GM21529 (cell line): ENCODE data around the gene TXNDC9.
A peak's percentile ranks its signal among the peaks of the same experiment; 100 is the strongest.
"Not testable (repeated sequence)": the region's sequence is repeated elsewhere in the genome, so short reads cannot be mapped to it uniquely, and the experiment has no call there.

Source experiments
- ATAC-seq: cut with Tn5 transposase; IDR thresholded peaks from one replicate; pipeline ENCODE4 v1.9.1; 2021; ENCODE audit not compliant: unreplicated experiment

TXNDC9 gene, protein sequence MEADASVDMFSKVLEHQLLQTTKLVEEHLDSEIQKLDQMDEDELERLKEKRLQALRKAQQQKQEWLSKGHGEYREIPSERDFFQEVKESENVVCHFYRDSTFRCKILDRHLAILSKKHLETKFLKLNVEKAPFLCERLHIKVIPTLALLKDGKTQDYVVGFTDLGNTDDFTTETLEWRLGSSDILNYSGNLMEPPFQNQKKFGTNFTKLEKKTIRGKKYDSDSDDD

DNA sequence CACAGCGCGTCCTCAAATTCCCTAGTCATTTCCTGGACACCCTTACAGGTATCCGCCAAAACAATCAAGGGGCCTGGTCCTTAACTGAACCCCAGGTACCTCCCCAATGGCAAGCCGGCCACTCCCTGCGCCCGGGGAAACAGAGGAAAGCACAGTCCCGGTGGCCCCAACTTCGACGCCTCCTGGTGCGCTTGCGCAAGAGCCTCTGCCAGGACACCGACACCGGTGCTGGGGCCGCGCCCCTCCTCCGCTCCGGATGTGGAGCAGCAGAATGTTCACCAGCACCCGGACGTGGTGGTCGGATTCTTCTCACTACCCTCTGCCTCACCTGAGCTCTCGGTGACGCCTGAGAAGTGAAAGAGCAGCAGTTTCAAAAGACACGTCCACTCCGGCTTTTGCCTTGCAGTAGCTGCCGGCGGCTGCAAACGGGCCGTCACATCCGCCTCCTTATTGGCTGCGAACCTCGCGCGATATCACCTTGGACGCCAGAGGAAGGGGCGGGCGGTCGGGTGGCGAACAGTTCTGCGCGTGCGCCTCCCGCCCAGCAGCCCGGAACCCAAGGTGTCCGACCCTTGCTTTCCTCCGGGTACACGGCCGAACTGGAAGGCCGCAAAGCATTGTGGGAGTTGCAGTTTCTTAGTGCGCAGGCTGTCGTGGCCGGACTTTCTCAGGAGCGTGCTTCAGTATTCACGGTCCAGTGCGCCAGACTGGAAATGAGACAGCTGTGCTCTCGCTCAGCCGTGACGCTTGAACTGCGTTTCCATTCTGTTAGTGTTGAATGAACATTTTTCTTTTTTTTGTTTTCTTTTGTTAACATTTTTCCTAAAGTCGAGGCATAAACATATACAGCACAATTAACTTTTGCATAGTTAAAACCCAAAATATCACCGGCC, at the start of gene TXNDC9:
Gene TXNDC9, minus strand, starts transcription at position 423 of the 893 bp plus-strand sequence. CDS start 3,123 bp downstream, outside the sequence.
- peak; percentile 63 for ATAC-seq

DNA sequence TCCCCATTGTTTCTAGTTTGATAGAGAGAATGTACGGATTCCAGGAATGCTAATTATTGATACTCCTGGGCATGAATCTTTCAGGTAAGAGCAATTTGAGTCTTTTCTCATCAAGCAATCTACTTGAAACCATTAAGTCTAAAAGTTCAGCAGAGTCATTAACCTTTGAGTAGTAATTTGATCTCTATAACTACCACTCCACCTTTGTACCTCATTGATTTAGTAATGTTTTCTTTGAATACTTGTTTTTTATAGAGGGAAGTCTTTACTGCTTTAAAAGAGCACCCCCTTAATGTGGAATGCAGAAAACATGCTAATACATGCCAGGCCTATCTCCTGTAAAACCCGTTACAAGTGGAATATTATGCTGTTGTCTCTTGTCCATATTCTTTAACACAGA, 46.0 kb upstream of the TXNDC9 start:
- no peak for ATAC-seq

DNA sequence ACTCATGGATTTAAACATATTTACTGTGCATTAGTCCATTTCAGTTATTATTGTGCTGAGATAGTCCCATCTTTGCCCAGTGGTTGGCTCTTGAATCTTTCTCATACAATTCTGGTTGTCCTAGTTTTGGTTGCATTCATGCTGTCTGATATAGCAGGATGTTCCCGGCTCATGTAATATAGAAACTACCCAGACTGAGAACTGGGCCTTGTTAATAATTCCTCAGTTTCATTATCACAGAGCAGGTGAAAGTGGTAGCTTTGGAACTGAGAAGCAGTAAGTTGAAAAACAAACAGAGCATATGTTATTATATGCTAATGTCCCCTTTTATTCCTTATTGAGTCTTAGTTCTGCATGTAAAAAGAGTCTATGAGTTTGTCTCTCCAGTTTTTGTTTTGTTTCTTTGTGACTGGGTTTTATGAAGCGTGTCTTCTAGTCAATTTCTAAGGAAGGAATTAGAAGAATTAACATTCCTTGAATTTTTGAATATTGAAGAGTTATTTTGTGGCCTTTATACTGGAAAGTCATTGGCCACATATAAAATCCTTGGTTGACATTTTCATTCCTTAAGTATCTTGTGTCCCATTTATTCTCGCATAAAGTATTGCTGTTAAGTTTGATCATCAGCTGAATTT, 44.4 kb upstream of the TXNDC9 start:
- peak; percentile 64 for ATAC-seq

DNA sequence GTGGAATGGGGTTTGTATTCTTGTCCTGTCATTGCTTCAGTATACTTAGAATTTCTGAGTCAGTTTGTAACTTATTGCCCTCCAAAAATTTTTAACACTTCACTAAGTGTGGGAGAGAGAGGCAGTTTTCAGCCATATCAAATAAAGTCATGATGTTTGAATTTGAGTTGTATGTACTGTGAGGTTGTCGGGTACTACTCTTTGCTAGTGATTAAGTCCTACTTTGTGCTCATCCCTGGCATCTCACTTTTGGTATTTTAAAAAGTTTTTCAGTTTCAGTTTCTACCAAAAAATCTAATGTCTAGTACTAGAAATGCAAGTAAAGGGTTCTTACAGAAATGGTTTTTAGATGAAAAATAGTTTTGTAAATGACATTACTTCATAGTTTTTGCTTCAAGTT, 41.7 kb upstream of the TXNDC9 start:
- no peak for ATAC-seq

DNA sequence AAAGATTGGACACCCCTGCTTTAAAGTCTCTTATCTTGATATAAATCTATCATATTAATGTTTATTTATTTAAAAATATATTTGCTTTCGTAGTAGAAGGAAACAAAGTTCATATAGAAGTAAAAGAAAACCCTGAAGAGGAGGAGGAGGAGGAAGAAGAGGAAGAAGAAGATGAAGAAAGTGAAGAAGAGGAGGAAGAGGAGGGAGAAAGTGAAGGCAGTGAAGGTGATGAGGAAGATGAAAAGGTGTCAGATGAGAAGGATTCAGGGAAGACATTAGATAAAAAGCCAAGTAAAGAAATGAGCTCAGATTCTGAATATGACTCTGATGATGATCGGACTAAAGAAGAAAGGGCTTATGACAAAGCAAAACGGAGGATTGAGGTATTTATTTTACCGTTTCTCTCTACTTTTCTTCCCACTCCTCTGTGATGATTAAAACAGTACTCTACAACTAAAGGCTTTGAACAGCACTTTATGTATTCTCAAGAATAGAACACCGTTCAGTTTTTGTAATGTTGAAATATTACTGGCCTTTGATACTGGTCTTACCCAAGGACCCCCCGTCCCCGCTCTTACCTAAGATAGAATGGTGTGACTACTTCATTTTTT, 40.2 kb upstream of the TXNDC9 start:
- ATAC-seq, result no peak

DNA sequence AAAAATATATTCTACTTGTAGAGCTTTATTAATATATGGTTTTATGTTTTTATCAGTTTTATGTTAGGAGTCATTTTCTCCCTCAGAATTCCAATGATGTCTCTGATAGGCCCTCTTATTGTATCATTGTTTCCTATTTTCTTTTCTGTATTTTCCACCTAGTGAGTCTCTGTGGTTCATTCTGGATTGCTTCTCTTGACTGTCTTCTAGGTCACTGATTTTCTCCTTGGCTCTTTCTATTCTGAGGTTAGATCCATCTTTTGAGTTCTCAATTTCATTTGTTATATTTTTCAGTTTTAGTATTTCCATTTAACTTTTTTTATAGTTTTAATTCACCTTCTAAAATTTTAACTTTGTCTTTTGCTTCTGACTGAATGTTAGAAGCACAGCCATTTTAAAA, 38.6 kb upstream of the TXNDC9 start:
- ATAC-seq, result no peak

DNA sequence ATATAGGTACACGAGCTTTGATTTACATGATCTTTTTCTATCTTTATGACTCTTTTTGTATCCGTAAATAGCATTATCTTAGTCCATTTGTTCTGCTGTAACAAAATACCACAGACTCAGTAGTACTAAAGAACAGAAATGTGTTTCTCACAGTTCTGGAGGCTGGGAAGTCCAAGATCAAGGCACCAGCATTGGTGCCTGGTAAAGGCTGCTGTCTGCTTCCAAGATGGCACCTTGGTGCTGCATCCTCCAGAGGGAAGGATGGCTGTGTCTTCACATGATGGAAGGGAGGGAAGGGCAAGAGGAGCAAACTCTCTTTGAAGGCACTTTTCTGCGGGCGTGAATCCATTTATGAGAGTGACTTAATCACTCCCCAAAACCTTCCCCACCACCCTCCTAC, 37.0 kb upstream of the TXNDC9 start:
- ATAC-seq, result no peak

DNA sequence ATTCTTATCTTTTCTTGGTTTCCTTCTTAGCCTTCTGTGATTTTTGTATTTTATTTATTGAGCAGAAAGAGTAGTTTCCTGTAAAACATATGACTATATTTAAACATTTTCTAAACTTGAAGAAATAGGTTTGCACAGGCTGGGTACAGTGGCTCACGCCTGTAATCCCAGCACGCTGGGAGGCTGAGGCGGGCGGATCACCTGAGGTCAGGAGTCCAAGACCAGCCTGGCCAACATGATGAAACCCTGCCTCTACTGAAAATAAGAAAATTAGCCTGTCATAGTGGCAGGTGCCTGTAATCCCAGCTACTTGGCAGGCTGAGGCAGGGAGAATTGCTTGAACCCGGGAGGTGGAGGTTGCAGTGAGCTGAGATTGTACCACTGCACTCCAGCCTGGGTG, 32.7 kb upstream of the TXNDC9 start:
- ATAC-seq, result not testable (repeated sequence)

DNA sequence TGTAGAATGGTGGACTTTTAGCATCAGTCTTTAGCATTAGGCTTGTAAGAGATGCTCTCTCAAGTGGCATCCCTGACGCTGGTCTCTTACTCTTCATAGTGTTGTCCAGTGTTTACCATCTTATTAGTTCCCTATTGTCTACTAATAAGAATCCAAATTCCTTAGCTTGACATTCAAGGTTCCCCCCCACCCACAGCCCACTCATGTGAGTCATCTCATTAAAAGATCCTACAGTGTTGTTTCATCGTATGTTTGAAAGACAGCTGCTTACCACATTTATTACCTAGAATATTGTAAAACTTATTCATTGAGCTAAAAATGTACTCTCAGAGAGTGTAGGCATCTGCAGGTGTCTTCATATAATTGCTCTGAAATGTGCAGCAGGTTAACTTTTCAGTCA, 29.5 kb upstream of the TXNDC9 start:
- no peak for ATAC-seq

DNA sequence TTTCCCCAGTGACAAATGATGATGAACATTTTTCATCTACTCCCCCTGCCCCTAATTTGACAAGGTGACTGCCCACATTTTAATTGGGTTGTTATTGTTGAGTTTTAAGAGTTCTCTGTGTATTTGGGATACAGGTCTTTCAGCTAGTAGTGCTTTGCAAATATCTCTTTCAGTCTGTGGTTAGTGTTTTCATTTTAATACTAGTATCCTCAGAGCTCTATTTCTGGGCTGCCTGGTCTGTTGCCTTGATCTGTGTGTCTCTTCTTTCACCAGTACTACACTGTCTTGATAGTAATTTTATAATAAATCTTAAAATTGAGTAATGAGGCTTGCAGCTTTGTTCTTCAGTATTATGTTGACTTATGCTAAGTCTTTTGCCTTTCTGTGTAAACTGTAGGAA, 20.7 kb upstream of the TXNDC9 start:
- ATAC-seq, result no peak

DNA sequence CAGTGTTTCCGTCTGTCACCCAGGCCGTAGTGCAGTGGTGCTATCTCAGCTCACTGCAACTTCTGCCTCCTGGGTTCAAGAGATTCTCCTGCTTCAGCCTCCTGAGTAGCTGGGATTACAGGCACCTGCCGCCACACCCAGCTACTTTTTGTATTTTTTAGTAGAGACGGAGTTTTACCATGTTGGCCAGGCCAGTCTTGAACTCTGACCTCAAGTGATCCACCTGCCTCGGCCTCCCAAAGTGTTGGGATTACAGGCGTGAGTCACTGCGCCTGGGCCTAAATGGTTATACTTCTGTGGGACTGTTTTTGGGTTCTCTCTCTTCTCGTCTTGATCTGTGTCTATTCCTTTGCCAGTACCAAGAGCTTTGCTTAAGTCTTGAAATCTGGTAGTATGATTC, 18.7 kb upstream of the TXNDC9 start:
- not testable (repeated sequence) for ATAC-seq

DNA sequence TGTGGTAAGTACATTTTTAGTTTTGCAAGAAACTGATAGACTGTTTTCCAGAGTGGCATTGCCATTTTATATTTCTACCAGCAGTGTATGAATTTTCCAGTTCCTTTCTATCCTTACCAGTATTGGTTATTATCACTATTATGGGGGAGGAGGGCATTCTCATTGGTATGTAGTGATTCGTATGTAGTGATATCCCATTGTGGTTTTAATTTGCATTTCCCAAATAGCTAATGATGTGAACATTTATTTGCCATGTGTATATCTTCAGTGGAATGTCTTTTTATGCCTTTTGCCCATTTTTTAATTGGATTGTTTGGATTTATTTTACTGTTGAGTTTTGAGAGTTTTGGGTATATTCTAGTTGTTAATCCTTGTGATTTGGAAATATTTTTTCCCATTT, 17.9 kb upstream of the TXNDC9 start:
- ATAC-seq, result no peak

DNA sequence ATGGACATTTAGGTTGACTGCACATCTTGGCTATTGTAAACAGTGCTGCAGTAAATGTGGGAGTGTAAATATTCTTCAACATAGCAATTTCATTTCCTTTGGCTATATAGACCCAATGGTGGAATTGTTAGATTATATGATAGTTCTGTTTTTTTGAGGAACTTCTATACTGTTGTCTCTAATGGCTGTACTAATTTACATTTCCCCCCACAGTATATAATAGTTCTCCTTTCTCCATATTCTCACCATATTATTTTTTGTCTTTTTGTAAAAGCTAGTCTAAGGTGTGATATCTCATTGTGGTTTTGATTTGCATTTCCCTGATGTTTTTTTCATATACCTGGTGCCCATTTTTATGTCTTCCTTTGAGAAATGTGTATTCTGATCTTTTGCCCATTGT, 14.1 kb upstream of the TXNDC9 start:
- no peak for ATAC-seq

DNA sequence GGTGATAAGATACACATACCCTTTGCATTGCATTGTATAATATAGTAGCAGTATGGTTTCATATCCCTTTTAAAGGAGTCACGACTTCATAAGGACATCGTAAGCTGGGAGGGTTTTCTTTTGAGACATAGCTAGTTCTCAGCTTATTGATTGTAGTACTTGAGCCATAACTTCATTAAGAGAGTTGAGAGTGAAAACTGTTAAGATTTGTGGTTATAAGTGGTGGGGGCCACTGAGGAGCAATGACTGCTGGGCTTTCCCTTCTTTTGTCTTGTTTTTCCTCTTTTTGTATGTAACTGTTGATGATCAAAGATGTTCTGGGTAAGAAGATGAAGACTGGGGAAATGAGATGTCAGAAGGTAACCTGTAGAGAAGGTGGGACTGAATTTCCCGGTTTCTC, 12.0 kb upstream of the TXNDC9 start:
- no peak for ATAC-seq

DNA sequence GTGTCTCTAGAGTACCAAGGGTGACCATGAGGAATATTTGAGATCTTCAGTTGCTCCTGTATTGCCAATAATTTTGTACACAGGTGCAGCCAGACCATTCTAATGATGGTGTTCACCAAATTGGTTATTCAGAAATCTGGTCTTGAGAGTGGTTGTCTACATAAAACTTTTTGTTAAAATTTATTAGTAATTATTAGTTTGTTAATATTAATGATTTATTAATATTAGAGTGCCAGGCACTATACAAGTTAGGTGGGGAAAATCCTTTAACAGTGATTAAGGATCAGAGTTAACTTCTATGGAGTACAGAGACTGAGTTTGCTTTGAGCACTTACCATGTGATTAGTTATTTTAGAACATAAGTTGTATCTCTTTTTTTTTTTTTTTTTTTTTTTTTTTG, 10.1 kb upstream of the TXNDC9 start:
- ATAC-seq, result no peak

DNA sequence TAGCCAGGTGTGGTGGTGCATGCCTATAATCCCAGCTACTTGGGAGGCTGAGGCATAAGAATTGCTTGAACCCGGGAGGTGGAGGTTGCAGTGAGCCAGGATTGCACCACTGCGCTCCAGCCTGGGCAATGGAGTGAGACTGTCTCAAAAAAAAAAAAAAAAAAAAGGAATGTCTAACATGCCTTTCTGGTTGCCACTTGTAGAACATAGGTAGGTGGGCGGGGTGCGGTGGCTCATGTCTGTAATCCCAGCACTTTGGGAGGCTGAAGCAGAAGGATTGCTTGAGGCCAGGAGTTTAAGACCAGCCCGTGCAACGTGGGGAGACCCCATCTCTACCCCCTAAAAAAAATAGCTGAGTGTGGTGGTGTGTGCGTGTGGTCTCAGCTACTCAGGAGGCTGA, 9.3 kb upstream of the TXNDC9 start:
- not testable (repeated sequence) for ATAC-seq

DNA sequence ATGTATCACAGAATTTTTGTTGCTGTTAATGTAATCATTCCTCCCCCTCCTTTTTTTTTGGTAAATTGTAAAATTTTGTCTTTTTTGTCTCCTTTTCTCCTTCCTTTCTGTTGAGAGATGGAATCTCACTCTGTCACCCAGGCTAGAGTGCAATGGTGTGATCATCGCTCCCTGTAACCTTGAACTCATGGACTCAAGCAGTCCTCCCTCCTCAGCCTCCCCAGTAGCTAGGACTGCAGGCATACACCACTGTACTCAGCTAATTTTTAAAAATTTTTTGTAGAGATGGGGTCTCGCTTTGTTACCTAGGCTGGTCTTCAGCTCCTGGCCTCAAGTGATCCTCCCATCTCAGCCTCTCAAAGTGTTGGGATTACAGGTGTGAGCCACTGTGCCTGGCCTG, 6.4 kb upstream of the TXNDC9 start:
- ATAC-seq, result no peak

DNA sequence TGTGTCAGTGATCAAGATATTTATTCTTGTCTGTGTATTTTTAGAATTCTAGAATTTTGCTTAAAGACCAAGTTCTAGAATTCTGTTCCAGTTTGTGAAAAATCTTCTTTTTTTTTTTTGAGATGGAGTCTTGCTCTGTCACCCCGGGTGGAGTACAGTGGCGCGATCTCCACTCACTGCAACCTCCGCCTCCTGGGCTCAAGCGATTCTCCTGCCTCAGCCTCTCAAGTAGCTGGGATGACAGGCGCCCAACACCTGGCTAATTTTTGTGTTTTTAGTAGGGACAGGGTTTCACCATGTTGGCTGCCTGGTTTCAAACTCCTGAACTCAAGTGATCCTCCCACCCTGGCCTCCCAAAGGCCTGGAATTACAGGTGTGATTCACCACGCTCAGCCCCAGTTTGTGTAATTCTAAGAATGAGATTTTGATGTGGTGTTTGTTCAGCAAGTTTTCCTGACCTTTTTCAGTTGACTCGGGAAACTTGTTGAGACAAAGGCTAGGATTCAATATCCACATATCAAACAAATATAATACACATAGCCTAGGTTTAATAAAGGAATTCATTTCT, 4.6 kb upstream of the TXNDC9 start:
- ATAC-seq, result no peak

DNA sequence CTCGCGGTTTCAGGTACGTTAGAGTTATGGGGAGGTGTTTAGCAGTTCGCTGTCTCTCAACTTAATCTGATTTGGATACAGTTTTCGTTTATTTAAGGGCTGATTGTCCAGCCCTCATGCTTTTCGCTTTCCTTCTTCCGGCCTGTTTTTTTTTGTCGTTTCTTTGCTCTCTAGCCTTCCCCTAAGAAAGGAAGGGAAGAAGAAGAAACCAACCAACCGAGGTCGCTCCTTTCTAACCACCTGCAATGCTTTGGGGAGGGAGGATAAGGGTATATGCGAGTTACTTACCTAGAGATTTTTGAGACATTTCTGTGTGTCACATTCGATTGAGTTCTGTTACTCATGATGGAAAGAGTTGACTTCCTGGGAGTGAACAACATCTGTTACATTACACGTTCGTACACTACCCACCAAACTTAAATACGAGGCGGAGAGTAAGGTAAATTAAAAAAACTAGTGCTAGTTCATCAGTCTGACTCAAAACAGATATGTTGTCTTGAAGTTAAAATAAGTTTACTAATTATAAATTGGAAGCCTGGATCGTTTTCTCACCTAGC, 2.0 kb upstream of the TXNDC9 start:
- no peak for ATAC-seq

DNA sequence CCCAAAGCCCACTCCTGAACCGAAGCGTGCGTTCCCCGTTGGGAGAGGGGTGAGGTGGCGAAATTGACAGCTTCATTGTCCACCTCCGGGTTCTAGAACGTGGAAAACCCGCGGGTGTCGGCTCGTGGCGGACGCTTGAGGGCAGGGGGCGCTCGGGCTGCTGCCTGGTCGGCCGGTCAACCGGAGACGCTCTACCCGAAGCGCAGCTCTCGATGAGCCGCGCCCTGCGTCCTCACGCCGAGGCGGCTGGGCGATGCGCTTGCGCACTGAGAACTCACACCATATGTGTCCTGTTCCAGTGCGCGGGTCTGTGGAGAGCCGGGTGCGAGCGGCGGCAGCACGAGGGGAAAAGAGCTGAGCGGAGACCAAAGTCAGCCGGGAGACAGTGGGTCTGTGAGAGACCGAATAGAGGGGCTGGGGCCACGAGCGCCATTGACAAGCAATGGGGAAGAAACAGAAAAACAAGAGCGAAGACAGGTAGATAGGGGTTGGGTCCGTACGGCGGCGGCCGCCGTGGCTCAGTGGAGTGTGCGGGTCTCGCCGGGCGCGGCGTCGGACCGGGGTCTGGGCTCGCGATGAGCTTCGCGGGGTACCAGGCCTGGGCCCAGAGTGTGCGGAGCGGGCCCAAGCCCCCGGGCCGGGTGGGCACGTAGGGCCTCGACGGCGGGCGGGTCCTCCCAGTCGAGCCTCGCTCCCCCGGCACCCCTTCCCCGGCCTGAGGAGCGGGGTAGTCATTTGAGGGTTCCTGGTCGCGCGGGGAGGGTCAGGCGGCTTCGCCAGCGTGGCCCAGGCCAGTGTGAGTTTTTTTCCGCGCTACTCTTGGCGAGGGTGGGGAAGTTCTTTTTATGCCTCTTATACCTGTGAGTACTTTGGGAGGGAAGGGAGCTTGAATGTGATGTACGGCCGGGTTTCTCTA, 1.2 kb upstream of the TXNDC9 start, which contains the start of gene EIF5B:
Gene EIF5B, plus strand, starts transcription at position 277 of the 916 bp plus-strand sequence. Its CDS starts 166 bp downstream, at position 443.
- ATAC-seq, result peak; percentile 56
